ENCODE data around the gene CELA2B. TPM values are rescaled to one million over a fixed set of nuclear protein-coding genes. Genes with fewer than 3 reads are reported as not detected.
"Not testable (repeated sequence)": the region's sequence is repeated elsewhere in the genome, so short reads cannot be mapped to it uniquely, and the experiment has no call there.

The CELA2B gene
- total RNA-seq, 1 donor from 2014 or later, result not detected

GRCh38 chr1:15521206-15521906, 45.5 kb downstream of the CELA2B start:
- DNase-seq (ENCODE audit: low spot score in 2 of 2); FAIRE-seq: not testable (repeated sequence)

DNA sequence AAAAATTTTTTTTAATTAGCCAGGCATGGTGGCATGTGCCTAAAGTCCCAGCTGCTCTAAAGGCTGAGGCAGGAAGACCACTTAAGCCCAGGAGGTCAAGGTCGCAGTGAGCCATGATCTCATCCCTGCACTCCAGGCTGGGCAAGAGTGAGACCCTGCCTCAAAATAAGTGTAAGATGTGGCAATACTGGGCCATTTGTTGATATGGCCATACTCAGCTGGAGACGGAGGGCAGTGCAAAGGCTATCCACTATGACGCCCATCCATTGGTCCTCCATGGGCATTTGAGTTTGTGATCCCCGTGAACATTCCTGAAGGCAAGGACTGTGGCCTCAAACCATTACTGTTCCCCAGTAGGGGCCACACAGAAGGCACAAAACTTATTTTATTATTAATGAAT, 46.6 kb downstream of the CELA2B start:
- DNase-seq (ENCODE audit: low spot score in 2 of 2) (no peak), FAIRE-seq (no peak)

DNA sequence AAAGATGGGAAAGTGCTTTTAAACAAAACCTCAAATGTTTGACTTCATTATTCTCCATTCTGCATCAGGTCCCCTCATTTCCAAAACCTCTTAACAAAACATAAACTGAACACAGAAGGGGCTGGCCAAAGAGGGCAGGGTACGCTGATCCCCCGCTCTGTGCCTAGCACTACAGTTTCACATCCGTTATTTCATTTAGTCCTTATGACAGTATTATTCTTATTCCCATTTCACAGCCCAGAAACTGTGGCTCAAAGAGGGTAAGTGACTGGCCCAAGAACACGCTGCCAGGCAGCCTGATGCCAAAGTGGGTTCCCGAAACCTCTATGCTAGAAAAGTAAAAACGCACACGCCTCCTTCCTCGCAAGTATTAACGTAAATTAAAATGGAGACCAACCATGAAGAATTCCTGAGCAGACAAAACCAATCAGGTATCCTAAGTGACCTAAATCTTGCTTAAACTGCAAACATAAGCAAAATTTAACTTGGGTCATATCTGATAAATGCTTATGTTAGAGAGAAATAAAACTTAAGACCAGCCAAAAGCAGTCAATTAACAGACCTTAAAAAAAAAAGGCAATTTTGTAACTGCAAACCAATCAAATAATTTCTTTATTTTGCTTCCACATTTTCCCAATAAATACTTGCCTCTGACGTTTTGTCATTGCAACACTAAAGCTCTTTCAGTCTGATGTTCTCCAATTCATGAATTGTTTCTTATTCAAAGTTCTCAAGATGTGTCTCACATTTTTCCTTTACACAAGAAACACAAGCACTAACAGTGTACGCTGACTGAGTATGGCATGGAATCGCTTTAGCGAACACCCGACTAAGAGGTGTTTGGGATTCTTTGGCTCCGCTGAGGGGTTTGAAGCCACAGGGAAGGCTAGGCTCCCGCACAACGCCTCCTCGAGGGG, 47.5 kb downstream of the CELA2B start:
- FAIRE-seq (no peak), DNase-seq (ENCODE audit: low spot score in 2 of 2) (no peak)

- no peak for DNase-seq (ENCODE audit: low spot score in 2 of 2)
- no peak for FAIRE-seq
Measured at GRCh38 chr1:15524021-15524282, 48.0 kb downstream of the CELA2B start, which contains the start of gene CASP9. CASP9 (minus strand) TSS chr1:15524215; CDS start chr1:15524200, 15 bp downstream.

- peak; percentile 93 to 94 for DNase-seq (ENCODE audit: low spot score in 2 of 2)
- FAIRE-seq, result no peak
Measured at GRCh38 chr1:15524283-15525049, 48.6 kb downstream of the CELA2B start.

GRCh38 chr1:15525050-15526020, 49.4 kb downstream of the CELA2B start:
- DNase-seq (ENCODE audit: low spot score in 2 of 2), result no peak
- FAIRE-seq, result no peak

DNA sequence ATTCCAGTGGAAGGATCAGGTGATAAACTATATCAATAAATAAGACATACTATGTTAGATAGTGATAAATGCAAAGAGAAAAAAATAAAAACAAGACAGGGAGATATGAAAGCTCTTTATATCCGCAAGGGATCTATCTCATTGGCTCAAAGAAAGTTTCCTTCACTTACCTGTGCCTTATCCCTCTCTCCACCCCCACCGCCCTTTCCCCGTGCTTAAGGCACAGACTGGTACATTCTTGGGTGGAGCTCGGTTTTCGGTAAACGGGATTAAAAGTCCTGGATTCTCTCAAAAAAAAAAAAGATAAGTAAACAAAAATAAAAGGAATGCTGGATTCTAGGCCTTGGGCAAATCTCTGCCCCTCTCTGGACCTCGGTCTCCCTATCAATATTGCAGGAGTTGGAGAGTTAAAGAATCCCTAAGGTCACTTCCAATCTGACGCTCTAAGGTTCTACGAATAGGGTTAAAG, 50.2 kb downstream of the CELA2B start:
- FAIRE-seq, result no peak
- DNase-seq (ENCODE audit: low spot score in 2 of 2), result no peak

GRCh38 chr1:15526490-15527339, 50.8 kb downstream of the CELA2B start, which contains the start of gene DNAJC16:
DNAJC16 (plus strand) TSS chr1:15526848; CDS start chr1:15529106, 2,258 bp downstream.
- peak; percentile 83 to 85 for DNase-seq (ENCODE audit: low spot score in 2 of 2)
- FAIRE-seq, result peak; percentile 80

GRCh38 chr1:15531003-15531402, 55.1 kb downstream of the CELA2B start:
- DNase-seq (ENCODE audit: low spot score in 2 of 2), result no peak
- no peak for FAIRE-seq

- DNase-seq (ENCODE audit: low spot score in 2 of 2) (no peak), FAIRE-seq (no peak)
Measured at GRCh38 chr1:15531682-15532081, 55.8 kb downstream of the CELA2B start.

- no peak for DNase-seq (ENCODE audit: low spot score in 2 of 2)
Measured at GRCh38 chr1:15538771-15539170, 62.9 kb downstream of the CELA2B start.

DNA sequence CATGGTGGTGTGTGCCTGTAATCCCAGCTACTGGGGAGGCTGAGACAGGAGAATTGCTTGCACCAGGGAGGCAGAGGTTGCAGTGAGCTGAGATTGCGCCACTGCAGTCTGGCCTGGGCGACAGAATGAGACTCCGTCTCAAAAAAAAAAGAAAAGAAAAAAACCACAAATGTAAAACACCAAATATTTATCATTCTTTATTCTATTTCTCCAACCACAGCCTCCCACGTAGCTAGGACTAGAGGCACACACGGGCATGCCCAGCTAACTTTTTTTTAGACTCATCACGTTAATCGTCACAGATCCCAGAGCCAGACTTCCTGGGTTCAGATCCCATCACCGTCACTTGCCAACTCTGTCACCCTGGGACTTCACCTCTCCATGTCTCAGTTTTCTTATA, 64.3 kb downstream of the CELA2B start:
- no peak for DNase-seq (ENCODE audit: low spot score in 2 of 2)
- FAIRE-seq, result no peak

More at GRCh38 chr1:15538771-15539170, 62.9 kb downstream of the CELA2B start:
- FAIRE-seq, result no peak

Other genes starting within 250 kb of the CELA2B start
- 0.41 TPM for gene FHAD1, start 228.9 kb upstream of the CELA2B start, total RNA-seq
- gene EFHD2, start 66.2 kb upstream of the CELA2B start, total RNA-seq, result 5.3 TPM
- gene CTRC, start 37.7 kb upstream of the CELA2B start, total RNA-seq, result not detected
- not detected for gene CELA2A, start 19.4 kb upstream of the CELA2B start, total RNA-seq
- gene CASP9, start 48.1 kb downstream of the CELA2B start, total RNA-seq, result 2.0 TPM
- 16.3 TPM for gene DNAJC16, start 50.7 kb downstream of the CELA2B start, total RNA-seq
- 0.82 TPM for gene AGMAT, start 108.9 kb downstream of the CELA2B start, total RNA-seq
- gene DDI2, start 141.4 kb downstream of the CELA2B start, total RNA-seq, result 11.8 TPM
- gene PLEKHM2, start 208.2 kb downstream of the CELA2B start, total RNA-seq, result 32.6 TPM

All from frontal cortex (tissue), 4 donors.